K562 (cell line): ENCODE data around the gene PDE11A. TPM values are rescaled to one million over a fixed set of nuclear protein-coding genes. Genes with fewer than 3 reads are reported as not detected.

Experiments
- BRD4 ChIP-seq: fragments of 200-600 bp; sonication (generic); IDR thresholded peaks from 2 replicates; pipeline ENCODE4 v1.6.1; 2017; ENCODE audit warnings: inconsistent platforms
- ELF2 ChIP-seq: fragments of 250-450 bp; sonication (Bioruptor Pico); IDR thresholded peaks from 2 replicates; pipeline ENCODE4 v1.5.0; 2021; ENCODE audit warnings: mild to moderate bottlenecking
- ETV5 ChIP-seq: sonication (generic); formaldehyde crosslinking; IDR thresholded peaks from 2 replicates; pipeline ENCODE4 v1.4.0; 2020; ENCODE audit warnings: low read depth, mild to moderate bottlenecking, missing genetic modification reagents
- FOXM1 ChIP-seq, 2 experiments: fragments of 450-650 bp in 1 of 2; sonication (generic) in 1 of 2; formaldehyde crosslinking in 1 of 2; IDR thresholded peaks; 2 replicates each; pipeline versions ENCODE4 v1.6.1 to v1.9.0; 2017 to 2022; ENCODE audit warnings: low read depth in 2 of 2, mild to moderate bottlenecking in 2 of 2, missing genetic modification reagents in 1 of 2, moderate library complexity in 1 of 2
- MTF1 ChIP-seq: fragments of 250-450 bp; sonication (Bioruptor Pico); IDR thresholded peaks from 2 replicates; pipeline ENCODE4 v1.9.0; 2021; ENCODE audit warnings: moderate library complexity, mild to moderate bottlenecking, inconsistent platforms, borderline replicate concordance
- MYBL2 ChIP-seq, 2 experiments: fragments of 450-650 bp in 1 of 2; sonication (generic) in 1 of 2; formaldehyde crosslinking in 1 of 2; IDR thresholded peaks; 2 replicates each; pipeline versions ENCODE4 v1.6.1 to v1.8.1; 2017 to 2022; ENCODE audit warnings: borderline replicate concordance in 1 of 2, inconsistent platforms in 1 of 2, low read depth in 1 of 2, mild to moderate bottlenecking in 1 of 2, missing genetic modification reagents in 1 of 2, moderate library complexity in 1 of 2
- NFATC3 ChIP-seq: fragments of 450-650 bp; IDR thresholded peaks from 2 replicates; pipeline ENCODE4 v1.6.1; 2017; ENCODE audit warnings: mild to moderate bottlenecking
- NFE2L1 ChIP-seq: fragments of 450-650 bp; IDR thresholded peaks from 2 replicates; pipeline ENCODE4 v1.6.1; 2016; ENCODE audit warnings: missing genetic modification characterization, low read depth, mild to moderate bottlenecking, missing compliant biosample characterization, moderate library complexity, borderline replicate concordance
- POLR2AphosphoS2 ChIP-seq: IDR thresholded peaks from 2 replicates; pipeline ENCODE4 v1.6.1; 2012; ENCODE audit warnings: low read length, improper control_type of control experiment
- POU5F1 ChIP-seq: fragments of 150-350 bp; IDR thresholded peaks from 2 replicates; pipeline ENCODE4 v1.6.1; 2014; ENCODE audit warnings: borderline replicate concordance, low read length, low read depth, mild to moderate bottlenecking; ENCODE audit not compliant: partially characterized antibody
- RBBP5 ChIP-seq: fragments of 200-600 bp; sonication (generic); IDR thresholded peaks from 2 replicates; pipeline ENCODE4 v1.6.1; 2012; ENCODE audit warnings: borderline replicate concordance, mild to moderate bottlenecking, low read length, control low read depth, inconsistent platforms; ENCODE audit not compliant: insufficient read depth, poor library complexity, severe bottlenecking
- TEAD4 ChIP-seq, 2 experiments: sonication (generic) in 1 of 2; formaldehyde crosslinking in 1 of 2; IDR thresholded peaks; 2 replicates each; pipeline versions ENCODE4 v1.6.1 to v1.8.0; 2012 to 2022; ENCODE audit warnings: borderline replicate concordance in 1 of 2, inconsistent platforms in 1 of 2, low read length in 1 of 2, mild to moderate bottlenecking in 1 of 2, missing genetic modification reagents in 1 of 2
- polyA plus RNA-seq, 8 experiments: library from polyadenylated mRNA; depleted of rRNA in 4 of 8; stranded (reverse) in 5 of 8; unstranded in 3 of 8; fragments of >200 nt; fragmentation: Nextera tagmentation in 2 of 8; fragmentation: Illumina TruSeq in 1 of 8; extraction: Ambion mirVana in 2 of 8; extraction: Trizol in 1 of 8; gene quantifications; 2 replicates each; pipeline versions ENCODE4 v1.2.1 to v1.2.3, GENCODE V29; 2011 to 2014; ENCODE audit warnings: inconsistent platforms in 1 of 8, missing spikeins in 1 of 8
- total RNA-seq, 7 experiments: library from RNA; depleted of rRNA in 6 of 7; stranded (reverse); fragments of >200 nt in 6 of 7; fragmentation: Illumina TruSeq in 2 of 7; extraction: Trizol in 2 of 7; gene quantifications; 2 replicates each; pipeline versions ENCODE4 v1.2.1 to v1.2.3, GENCODE V29; 2011 to 2021; ENCODE audit warnings: low replicate concordance in 1 of 7
- TF ChIP-seq, protein P1 (sequence below): fragments of 200-600 bp; sonication (generic); IDR thresholded peaks from one replicate; pipeline ENCODE4 v1.6.1; 2012; ENCODE audit warnings: mild to moderate bottlenecking, low read depth, low read length, inconsistent platforms

The PDE11A gene
- total and polyA plus RNA-seq, 9 of the 15 experiments (the other 6 are each of a cell fraction or from before 2014, with no cell fraction given), result 3.2 to 22.1 (median 5.7) TPM

DNA sequence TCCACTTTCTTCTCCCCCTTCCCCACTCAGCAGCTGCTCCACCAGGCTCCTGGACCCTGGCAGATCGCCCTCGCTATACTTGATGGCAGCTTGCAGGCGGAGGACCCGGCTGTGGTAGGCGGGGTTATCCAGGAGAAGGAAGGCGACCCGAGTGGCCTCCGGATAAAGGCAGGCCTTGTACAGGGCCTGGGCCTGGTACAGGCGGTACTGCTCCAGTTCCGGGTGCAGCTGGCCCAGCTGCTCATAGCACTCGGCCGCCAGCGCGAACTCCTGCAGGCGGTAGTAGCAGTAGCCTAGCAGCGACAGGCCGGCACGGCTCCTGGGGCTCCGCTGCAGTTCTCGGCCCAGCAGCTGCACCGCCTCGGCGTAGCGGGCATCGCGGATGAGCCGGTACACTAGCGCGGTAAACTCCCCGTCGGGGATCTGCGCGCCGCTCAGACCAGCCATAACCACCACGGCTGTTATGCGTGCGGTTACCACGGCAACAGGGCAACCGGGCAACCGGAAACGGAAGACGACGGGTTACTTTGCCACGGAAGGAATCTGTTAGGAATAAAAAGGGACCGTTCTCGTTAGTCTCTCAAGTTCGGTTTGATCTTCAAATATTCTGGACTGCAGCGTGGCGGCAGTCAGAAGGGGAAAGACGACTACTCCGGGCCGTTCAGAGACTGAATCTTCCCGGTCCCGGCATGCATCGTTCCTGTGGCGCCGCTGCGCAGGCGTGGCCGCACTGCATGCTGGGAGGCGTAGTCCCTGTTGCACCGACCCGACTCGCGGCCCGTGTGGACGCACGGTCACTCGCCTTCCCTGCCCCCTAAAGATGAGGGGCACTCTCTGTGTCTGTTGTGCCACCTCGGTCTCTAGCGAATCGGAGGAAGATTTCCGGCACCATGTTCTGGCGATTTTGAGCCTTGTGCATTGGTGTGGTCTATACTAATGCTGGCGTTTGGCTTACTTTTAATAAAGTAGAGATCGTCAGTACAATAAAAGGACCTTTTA lies 454.0 kb downstream of the PDE11A start (continued):
- TF ChIP-seq POLR2AphosphoS2, result no peak
- no peak for TF ChIP-seq MYBL2 (IDR thresholded peaks at IDR 0.05; ENCODE audit: low read depth)
- TF ChIP-seq MYBL2 (CRISPR knock-in tag; IDR thresholded peaks at IDR 0.05; ENCODE audit: borderline replicate concordance), result no peak
- TF ChIP-seq ETV5 (CRISPR knock-in tag), result peak; percentile 39
- TF ChIP-seq POU5F1, result peak; percentile 60
- TF ChIP-seq ELF2 (CRISPR knock-in tag), result 0 out of 2 replicates have a peak, but pooled peaks have one; percentile 53
- no peak for TF ChIP-seq NFE2L1 (tag)
- TF ChIP-seq, protein P1, sequence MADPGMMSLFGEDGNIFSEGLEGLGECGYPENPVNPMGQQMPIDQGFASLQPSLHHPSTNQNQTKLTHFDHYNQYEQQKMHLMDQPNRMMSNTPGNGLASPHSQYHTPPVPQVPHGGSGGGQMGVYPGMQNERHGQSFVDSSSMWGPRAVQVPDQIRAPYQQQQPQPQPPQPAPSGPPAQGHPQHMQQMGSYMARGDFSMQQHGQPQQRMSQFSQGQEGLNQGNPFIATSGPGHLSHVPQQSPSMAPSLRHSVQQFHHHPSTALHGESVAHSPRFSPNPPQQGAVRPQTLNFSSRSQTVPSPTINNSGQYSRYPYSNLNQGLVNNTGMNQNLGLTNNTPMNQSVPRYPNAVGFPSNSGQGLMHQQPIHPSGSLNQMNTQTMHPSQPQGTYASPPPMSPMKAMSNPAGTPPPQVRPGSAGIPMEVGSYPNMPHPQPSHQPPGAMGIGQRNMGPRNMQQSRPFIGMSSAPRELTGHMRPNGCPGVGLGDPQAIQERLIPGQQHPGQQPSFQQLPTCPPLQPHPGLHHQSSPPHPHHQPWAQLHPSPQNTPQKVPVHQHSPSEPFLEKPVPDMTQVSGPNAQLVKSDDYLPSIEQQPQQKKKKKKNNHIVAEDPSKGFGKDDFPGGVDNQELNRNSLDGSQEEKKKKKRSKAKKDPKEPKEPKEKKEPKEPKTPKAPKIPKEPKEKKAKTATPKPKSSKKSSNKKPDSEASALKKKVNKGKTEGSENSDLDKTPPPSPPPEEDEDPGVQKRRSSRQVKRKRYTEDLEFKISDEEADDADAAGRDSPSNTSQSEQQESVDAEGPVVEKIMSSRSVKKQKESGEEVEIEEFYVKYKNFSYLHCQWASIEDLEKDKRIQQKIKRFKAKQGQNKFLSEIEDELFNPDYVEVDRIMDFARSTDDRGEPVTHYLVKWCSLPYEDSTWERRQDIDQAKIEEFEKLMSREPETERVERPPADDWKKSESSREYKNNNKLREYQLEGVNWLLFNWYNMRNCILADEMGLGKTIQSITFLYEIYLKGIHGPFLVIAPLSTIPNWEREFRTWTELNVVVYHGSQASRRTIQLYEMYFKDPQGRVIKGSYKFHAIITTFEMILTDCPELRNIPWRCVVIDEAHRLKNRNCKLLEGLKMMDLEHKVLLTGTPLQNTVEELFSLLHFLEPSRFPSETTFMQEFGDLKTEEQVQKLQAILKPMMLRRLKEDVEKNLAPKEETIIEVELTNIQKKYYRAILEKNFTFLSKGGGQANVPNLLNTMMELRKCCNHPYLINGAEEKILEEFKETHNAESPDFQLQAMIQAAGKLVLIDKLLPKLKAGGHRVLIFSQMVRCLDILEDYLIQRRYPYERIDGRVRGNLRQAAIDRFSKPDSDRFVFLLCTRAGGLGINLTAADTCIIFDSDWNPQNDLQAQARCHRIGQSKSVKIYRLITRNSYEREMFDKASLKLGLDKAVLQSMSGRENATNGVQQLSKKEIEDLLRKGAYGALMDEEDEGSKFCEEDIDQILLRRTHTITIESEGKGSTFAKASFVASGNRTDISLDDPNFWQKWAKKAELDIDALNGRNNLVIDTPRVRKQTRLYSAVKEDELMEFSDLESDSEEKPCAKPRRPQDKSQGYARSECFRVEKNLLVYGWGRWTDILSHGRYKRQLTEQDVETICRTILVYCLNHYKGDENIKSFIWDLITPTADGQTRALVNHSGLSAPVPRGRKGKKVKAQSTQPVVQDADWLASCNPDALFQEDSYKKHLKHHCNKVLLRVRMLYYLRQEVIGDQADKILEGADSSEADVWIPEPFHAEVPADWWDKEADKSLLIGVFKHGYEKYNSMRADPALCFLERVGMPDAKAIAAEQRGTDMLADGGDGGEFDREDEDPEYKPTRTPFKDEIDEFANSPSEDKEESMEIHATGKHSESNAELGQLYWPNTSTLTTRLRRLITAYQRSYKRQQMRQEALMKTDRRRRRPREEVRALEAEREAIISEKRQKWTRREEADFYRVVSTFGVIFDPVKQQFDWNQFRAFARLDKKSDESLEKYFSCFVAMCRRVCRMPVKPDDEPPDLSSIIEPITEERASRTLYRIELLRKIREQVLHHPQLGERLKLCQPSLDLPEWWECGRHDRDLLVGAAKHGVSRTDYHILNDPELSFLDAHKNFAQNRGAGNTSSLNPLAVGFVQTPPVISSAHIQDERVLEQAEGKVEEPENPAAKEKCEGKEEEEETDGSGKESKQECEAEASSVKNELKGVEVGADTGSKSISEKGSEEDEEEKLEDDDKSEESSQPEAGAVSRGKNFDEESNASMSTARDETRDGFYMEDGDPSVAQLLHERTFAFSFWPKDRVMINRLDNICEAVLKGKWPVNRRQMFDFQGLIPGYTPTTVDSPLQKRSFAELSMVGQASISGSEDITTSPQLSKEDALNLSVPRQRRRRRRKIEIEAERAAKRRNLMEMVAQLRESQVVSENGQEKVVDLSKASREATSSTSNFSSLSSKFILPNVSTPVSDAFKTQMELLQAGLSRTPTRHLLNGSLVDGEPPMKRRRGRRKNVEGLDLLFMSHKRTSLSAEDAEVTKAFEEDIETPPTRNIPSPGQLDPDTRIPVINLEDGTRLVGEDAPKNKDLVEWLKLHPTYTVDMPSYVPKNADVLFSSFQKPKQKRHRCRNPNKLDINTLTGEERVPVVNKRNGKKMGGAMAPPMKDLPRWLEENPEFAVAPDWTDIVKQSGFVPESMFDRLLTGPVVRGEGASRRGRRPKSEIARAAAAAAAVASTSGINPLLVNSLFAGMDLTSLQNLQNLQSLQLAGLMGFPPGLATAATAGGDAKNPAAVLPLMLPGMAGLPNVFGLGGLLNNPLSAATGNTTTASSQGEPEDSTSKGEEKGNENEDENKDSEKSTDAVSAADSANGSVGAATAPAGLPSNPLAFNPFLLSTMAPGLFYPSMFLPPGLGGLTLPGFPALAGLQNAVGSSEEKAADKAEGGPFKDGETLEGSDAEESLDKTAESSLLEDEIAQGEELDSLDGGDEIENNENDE, result no peak
- TF ChIP-seq TEAD4 (IDR thresholded peaks at IDR 0.05; ENCODE audit: low read length), result no peak
- TF ChIP-seq TEAD4 (CRISPR knock-in tag; IDR thresholded peaks at IDR 0.05; ENCODE audit: borderline replicate concordance), result no peak
- no peak for TF ChIP-seq MTF1
- TF ChIP-seq RBBP5, result peak; percentile 77
- TF ChIP-seq FOXM1 (IDR thresholded peaks at IDR 0.05; ENCODE audit: low read depth), result no peak
- TF ChIP-seq FOXM1 (CRISPR knock-in tag; IDR thresholded peaks at IDR 0.05; ENCODE audit: low read depth), result 0 out of 2 replicates have a peak, but pooled peaks have one; percentile 72
- TF ChIP-seq BRD4, result no peak
- TF ChIP-seq NFATC3, result no peak
